HG02884 (cell line): ENCODE measurements around the gene TXNDC17.
A peak's percentile ranks its signal among the peaks of the same experiment; 100 is the strongest.
"Not testable (repeated sequence)": the region's sequence is repeated elsewhere in the genome, so short reads cannot be mapped to it uniquely, and the experiment has no call there.

Experiments used
- ATAC-seq: cut with Tn5 transposase; IDR thresholded peaks from one replicate; pipeline ENCODE4 v1.9.1; 2021; ENCODE audit warnings: mild to moderate bottlenecking, moderate library complexity; ENCODE audit not compliant: unreplicated experiment

TXNDC17 gene

GRCh38 chr17:6636616-6637457, 4.0 kb upstream of the TXNDC17 start:
- no peak for ATAC-seq

GRCh38 chr17:6637458-6637840, 3.4 kb upstream of the TXNDC17 start:
- no peak for ATAC-seq

GRCh38 chr17:6638046-6638908, 2.6 kb upstream of the TXNDC17 start:
- no peak for ATAC-seq

DNA sequence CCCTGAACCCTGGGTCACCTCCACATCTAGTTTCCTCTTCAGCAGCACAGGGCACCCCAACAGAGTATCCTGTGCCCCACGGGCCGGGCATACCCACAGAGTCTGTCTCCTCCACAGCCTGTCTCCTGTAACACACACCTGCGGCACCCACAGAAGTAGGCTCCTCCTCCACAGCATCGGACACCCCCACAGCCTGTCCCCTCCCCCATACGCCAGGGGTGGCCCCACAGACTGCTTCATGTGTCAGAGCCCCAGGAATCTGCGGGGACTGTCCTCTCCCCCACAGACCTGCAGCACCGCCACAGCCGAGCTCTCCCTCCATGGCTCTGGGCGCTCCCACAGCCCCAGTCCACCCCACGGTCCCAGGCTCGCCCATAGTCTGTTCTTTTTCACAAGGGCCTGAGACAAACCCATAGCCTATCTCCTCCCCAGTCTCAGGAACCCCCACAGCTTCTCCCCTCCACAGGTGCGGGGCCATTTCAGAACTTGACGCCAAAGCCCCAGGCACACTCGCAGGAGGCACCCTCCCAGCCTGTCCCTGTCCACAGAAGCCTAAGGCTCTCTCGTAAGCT, 1.8 kb upstream of the TXNDC17 start:
- no peak for ATAC-seq

DNA sequence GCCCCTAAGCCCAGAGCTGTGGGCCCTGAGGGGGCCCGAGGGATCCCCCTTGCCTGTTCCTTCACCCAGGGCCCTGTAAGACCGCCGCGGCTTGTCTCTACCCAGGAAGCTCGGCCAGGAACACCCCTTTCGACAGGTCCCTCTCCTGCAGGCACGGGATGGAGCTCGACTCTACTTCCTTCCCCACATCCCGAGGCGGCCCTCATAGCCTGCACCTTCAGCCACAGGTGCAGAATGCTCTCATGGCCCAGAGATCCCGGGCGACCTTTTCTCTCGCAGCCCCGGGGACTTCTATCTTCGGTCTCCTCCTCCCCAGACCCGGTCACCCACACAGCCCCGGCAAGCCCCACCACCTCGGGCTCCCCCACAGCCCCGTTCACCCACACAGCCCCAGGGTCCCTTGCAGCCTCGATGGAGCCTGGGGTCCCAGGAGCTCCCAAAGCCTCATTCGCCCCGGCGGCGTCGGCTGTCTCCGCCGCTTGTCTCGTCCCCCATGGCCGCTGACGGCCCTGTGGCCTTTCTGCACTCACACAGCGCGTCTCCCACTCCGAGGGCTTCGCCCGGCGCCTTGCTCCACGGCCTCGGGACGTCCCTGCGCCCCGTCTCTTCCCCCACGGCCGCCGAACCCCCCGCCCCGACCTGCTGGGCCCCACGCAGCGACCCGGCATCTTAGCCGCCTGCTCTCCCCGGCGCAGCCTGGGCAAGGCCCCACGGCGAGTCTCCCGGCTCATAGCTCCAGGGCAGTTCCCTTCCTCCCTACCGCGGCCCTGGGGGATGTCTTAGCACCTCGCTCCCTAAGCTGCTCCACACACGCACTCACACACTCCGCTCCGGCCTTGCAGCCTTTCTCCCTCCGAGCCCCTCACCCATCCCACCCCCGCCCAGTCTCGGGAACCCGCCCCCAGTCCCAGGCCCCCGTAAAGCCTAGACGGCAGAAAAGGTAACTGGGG, 999 bp upstream of the TXNDC17 start:
- ATAC-seq = peak; percentile 6

DNA sequence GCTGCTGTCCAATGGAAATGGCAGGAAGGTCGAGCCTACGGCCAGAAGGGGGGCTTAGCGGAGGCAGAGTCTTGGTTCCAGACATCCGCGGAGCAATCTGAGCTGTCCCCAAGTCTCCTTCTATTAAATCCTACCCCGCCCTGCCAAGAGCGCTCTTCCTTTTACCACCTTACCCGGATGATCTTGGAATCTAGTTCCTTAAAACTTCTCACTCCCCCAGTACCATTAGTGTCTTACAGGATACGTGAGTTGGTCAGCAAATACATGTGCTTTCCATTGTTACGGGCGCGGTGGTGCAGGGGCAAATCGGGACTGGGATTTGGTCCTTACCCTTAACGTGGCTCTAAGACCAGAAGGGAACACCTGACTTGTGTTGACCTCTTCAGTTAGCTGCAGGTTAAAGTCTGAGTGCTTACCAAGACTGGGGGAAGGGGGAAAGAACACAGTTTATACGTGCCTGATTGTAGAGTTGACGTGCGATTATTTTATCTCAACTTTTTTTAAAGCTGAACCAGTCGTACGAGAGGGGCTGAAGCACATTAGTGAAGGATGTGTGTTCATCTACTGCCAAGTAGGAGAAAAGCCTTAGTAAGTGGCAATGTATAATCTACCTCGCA, 495 bp downstream of the TXNDC17 start:
- ATAC-seq = peak; percentile 12

GRCh38 chr17:6642592-6642991, 1.7 kb downstream of the TXNDC17 start:
- no peak for ATAC-seq

- ATAC-seq = no peak
Measured at GRCh38 chr17:6643451-6644125, 2.7 kb downstream of the TXNDC17 start.

- no peak for ATAC-seq
Measured at GRCh38 chr17:6648181-6648580, 7.3 kb downstream of the TXNDC17 start.

DNA sequence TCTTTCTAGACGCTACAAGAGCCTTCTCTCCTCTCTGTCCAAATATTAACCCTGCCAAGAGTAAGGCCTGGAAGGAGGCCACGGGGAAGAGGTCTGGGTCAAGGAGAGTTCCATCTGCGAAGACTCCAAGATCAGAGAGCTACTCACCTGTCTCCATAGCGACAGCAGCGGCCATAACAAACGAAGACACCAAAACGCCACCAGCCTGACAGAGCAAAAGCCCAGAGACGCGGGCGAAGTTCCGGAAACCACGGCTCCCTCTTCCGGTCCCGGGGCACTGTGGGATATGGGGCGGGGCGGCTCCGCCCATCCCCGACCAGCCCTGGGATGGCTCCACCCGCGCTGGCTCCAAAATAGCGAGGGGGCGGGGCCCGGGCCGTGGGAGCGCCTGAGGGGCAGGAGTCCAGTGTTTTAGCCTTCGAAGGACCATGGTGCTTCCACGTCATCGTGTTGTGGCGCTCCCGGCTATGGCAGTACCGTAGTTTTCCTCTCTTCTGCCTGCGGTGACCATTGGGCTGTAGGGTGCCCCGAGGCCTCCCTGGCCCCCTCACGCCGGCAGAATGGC, 10.6 kb downstream of the TXNDC17 start, which contains the start of the genes C17orf100 and MED31:
Gene C17orf100, plus strand, starts transcription at position 409 of the 565 bp plus-strand sequence. Its CDS starts 152 bp downstream, at position 561.
Gene MED31, minus strand, starts transcription at position 252 of the 565 bp plus-strand sequence. Its CDS starts 77 bp downstream, at position 175.
- peak; percentile 77 for ATAC-seq

DNA sequence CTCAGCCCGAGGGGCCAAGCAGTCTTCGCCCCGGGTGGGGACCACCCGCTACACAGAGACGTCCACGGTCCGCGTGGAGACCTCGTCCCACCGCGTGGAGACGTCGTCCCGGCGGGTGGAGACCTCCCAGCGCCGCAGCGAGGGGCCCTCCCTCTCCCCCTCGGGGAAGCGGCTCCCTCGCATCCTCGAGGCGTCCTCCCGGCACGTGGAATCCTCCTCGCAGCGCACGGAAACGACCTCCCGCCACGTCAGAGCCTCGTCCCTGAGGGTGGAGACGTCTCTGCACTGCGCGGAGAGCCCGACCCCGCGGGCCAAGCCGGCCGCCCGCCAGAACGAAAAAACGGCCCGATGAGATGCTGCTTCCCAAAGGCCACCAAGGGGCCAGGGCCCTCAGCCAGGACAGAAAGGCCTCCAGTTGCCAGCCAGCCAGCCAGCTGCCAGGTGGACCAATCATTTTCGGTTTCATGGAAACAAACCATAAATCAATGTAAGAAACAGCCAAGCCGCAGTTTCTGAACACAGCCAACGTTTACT, 11.1 kb downstream of the TXNDC17 start:
- ATAC-seq = peak; percentile 25

GRCh38 chr17:6654841-6655731, 14.2 kb downstream of the TXNDC17 start:
- ATAC-seq = no peak

DNA sequence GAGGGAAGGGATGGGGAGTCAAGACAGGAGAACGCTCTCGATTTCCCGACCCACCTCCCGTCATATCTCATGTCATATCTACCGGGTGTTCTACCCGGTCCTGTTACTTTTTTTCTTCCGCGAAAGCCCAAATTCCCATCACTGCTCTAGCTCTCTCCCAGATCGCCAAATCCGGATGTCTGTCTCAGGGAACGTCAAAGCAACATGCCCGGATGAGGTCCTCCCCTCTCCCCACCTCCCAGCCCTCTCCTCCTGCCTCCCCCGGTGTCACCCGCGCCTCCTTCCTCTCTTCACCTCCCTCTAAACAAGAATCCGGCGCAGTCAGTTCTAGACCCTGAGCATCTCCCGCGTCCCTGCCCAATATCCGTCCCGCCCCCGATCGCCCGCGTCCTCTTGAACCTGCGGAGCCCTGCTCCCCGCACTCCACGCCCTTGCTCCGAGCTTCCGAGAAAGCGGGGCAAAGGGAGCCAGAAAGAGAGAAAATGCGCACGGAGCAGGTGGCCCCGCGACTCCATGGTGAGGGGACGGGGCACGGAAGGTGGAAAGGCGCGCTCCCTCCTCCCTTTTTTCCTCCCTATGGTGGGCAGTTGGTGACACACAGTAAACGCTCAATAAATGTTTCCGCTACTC, 15.0 kb downstream of the TXNDC17 start:
- ATAC-seq = not testable (repeated sequence)

GRCh38 chr17:6656797-6657632, 16.2 kb downstream of the TXNDC17 start:
- not testable (repeated sequence) for ATAC-seq

DNA sequence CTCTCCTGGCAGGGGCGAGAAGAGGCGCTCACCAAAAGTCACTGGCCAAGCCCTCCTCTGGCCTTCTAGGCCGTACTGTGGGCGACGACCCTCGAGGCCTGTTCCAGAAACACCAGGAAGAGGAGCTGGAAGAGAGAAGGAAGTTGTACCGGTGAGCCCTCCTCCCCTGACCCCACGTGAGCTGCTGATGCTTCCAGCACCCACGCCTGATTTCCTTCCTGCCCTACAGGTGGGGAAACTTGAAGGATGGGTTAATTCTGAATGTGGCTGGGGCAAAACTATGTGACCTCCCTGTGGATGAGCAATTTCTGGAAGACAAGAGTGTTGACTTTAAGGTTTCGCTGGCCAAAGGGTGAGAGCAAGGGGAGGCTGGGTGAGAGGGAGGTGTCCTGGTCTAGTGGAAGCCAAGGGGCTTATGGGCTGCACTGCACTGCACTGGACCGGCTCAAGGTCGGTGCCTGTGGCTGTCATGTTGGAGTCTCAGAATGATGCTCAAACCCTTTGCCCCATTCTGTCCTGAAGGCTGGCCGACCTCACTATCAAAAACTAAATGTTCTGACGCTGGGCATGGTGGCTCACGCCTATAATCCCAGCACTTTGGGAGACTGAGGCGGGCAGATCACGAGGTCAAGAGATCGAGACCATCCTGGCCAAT, 16.9 kb downstream of the TXNDC17 start:
- ATAC-seq = no peak

DNA sequence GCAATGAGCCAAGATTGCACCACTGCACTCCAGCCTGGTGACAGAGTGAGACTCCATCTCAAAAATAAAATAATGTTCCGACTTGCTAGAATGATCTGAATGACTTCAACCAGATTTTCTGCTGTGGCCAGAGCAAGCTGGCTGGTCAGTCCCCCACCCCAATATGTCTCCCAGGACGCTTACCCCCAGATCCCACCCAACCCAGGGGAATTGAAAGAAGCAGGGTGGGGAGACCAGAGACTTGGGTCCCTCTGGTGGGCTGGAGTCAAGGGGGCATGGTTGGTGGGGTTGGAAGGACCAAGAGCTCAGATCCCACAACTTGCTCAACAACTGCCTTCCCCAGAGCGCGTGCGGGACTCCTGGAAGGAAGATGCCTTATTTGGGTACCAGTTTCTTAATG, 17.6 kb downstream of the TXNDC17 start:
- not testable (repeated sequence) for ATAC-seq
